HG03175 (cell line): ENCODE data around the gene FRMD5.

Source experiments
- ATAC-seq: cut with Tn5 transposase; IDR thresholded peaks from one replicate; pipeline ENCODE4 v1.9.1; 2021; ENCODE audit warnings: mild to moderate bottlenecking, moderate library complexity; ENCODE audit not compliant: unreplicated experiment

FRMD5 gene

DNA sequence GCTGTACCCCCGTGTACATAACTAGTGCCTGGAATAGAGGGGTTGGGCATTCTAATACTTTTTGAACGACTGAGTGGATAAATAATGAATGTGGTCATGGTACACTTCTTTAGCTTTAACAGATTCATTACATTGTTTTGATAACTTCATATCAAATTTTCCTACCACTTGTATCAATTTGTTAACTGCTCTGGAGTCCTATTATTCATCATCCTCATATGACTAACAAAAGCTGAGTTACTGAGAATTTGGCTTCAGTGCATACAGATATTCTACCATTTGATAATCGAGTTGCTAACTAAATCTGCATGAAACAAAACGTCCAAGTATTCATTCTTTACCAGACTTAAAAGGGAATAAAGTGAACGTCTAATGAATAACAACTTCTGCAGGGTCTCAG lies 31.7 kb downstream of the FRMD5 start:
- no peak for ATAC-seq

DNA sequence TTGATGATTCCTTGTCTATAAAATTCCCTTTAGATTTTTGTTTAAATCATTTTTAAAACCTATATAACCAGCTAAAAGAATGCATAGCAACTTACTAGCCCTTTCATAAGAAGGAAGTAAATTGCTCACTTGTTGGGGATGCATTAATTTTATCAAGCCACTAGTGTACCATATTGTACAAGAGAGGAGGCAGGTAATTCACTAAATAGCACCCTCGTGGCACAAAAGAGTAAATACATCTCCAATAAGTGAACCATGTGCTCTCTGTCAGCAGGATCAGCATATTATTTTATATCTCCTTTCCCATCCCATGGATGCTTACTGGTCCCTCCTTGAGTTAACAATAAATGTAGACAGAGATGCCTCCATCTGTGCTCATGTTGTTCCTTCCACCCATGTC lies 34.3 kb downstream of the FRMD5 start:
- ATAC-seq, result no peak

DNA sequence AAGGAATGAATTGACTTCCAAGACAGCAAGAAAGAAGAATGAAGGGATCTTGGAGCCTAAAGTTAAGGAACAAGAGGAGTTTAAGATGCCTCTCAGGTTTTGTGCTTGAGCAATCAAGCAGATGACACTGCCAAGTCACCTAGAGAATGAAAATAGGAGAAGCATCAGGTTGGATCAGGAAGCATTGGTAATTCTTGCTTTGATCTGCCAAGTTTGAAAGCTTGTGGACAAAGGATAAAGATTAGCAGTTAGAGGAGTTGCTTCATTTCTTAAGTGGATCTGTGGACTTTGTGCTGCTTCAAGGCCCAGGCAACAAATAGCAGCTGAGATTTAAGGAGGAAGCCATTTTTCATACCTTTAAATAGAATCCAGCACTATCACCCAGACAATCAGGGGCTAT lies 35.6 kb downstream of the FRMD5 start:
- ATAC-seq, result no peak

DNA sequence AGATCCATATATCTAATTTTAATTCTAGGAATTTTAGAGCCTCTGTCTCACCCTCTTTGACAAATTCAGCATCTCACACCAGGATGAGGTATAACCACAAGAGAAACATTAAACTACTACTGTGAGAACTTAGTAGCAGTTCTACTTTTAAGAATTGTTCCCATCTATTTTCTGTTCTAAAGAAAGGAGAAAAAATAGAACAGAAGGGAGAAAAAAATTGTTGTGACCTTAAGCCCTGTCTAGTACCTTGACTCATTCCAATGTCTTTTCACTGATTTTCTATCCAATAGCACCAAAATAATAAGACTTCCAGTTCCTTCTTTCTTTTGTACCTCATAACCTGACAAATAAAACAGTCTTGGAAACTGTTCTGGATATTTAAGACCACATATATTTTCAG lies 37.0 kb downstream of the FRMD5 start:
- no peak for ATAC-seq

DNA sequence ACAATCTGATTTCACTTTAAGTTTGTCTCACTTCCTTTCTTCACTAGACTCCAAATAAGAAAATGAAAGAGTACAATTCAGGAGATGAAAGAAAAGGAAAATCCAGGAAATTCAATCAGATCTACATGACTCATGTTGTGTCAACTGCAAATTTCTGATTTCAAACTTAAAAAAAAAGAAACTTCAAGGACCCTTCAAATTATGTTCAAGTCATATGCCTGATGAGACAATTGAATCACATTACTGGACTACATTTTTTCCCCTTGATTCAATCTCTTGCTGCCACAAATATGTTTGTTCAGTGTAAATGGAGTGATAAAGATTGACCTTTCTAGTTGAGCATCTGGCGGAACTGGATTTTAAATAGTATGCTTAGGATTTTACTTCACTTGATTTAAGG lies 37.4 kb downstream of the FRMD5 start:
- no peak for ATAC-seq

DNA sequence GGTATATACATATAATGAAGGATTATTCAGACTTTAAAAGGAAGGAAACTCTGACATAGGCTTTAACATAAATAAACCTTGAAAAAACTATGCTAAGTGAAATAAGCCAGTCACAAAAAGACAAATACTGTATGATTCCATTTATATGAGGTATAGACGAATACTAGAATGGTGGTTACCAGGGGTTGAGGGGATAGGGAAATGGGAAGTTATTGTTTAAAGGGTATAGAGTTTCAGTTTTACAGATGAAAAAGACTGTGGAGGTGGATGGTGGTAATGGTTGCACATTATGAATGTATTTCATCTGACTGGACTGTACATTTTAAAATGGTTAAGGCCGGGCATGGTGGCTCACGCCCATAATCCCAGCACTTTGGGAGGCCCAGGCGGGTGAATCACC lies 41.7 kb downstream of the FRMD5 start:
- ATAC-seq, result no peak

DNA sequence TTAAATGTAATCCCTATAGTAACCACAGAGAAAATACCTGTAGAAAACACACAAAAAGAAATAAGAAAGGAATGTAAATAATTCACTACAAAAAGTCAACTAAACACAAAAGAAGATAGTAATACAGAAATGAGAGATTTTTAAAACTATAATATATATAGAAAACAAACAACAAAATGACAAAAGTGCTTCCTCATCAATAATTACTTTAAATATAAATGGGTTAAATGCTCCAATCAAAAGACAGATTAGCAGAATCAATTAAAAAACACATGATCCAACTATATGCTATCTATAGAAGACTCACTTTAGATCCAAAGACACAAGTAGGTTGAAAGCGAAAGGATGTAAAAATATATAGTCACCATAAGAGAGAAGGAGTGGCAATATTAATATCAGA lies 45.8 kb downstream of the FRMD5 start:
- ATAC-seq, result no peak

DNA sequence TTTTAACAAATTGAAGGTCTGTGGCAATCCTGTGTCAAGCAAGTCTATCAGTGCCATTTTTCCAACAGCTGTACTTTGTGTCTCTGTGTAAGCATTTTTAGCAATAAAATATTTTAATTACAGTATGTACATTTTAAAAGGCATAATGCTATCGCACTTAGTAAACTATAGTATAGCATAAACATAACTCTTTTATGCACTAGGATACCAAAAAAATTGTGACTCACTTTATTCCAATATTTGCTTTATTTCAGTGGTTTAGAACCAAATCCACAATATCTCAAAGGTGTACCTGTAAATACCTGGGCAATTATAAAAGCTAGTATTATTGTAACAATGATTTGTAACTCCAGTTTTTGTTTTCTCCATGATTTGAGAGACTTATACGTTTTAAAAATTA lies 46.5 kb downstream of the FRMD5 start:
- ATAC-seq, result no peak

DNA sequence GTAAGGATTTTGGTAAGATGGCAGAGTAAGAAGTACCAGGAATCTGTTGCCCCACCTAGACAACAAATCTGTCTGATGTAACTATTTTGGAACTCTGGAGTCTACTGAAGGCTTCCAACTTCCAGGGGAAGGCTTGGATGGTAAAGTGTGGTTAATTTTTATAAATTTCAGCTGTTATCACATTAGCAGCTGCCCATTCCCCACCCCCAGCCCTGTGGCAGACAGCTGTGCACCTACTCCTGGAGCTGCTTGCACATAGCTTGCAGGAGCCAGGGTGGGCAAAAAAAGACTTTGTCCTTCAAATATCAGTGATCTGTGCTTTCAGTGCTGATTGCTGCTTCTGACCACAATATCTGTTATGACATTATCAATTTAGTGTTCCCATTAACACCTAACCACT lies 47.4 kb downstream of the FRMD5 start:
- ATAC-seq, result no peak

DNA sequence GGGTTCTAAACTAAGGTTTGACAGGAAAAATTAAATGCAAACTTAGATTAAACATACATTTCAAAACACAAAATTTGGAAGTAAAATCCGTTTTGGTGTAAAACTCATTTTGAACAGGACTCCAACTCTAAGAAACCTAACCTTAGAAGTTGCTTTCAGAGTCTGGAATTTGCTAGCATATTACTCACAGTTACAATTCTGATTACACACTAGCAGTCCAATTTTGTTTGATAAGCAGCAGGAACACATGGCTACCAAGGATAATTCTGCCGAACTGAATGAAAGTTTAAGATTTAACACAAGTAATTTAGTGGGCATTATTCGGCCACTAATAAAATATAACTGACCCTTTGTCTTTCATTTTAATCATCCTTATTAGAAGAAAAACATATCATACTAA lies 49.6 kb downstream of the FRMD5 start:
- no peak for ATAC-seq

DNA sequence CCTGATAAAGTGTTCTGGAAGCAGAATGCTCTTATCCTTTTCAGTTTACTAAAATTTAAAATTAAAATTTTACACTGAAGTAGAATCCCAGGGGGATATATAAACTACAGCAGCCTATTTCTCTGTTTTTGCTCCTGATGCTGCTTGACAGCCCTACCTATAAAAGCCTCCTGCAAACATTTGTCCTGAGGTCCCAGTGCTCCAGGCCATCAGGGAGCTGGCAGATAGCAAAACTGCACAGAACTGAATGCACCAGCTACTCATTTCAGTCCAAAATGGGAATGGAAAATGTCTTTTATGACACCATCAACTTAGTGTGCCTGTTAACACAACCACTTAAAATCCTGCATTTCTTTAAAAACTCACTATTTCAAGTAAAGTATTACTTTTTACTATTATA lies 50.1 kb downstream of the FRMD5 start:
- no peak for ATAC-seq

DNA sequence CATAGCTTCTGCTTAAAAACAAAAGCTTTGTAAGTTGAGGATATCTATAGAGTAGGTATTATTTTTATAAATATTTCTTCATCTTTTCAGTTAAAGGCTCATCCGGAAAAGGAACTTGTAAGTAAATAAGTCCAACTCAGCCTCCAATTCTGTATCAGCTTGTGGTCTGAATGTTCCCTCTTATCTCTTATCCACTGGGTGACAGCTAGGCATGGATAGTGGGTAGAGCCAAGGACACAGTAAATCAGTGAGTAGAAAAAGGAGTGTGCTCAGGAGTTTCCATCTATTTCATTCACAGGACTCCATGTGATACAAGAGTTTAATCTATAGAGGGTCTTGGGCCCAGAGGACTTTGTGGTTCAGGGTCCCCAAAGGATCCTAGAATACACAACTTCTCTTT lies 50.9 kb downstream of the FRMD5 start:
- no peak for ATAC-seq

DNA sequence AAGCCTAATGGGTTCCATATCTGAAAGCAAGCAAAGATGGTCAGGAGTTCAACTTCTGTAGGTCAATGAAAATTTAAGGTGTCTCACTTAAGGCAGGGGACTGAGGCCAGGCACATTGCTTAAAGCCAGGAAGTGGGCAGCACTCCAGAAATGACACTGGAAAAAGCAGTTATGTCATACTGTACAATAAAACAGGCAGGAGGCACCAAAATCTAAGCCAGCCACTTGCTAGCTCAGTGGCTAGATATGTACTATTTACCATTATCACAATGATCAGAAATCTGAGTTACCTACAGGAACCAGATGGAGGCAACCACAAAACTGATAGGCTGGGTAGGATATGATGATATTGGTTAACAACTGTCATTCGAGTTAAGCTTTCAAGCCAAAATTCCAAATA lies 57.3 kb downstream of the FRMD5 start:
- ATAC-seq, result no peak

DNA sequence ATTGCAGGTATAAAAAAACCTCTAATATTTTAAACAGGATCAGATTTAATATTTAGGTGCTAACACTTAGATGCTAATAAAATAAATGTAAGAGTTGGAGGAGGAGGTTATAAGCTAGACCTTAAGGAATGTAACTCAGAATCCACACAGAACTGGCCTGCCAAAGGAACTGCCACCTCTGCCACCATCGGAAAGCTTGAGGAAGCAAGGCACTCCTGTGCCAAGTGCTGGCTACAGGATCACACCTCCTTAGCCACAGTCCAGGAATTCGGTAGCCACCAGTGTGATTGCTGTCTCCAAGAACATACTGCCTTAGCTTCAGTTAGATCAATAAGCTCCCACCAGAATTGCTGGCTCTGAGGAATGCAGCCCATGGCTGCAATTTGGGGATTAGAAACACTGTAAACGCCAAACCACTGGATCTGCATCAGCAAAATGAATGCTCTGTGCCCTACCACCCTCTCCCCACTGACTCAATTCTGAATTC lies 58.0 kb downstream of the FRMD5 start:
- ATAC-seq, result no peak

DNA sequence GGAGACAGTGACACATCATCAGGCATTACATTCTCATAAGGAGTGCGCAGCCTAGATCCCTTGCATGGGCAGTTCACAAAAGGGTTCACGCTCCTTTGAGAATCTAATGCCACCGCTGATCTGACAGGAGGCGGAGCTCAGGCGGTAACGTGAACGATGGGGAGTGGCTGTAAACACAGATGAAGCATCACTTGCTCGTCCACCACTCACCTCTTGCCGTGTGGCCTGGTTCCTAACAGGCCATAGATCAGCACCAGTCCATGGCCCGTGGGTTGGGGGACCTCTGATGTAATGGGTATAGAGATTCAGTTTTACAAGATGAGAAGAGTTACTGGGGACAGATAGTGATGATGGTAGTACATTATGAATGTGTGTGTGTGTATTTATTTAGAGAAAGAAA lies 63.0 kb downstream of the FRMD5 start:
- no peak for ATAC-seq

DNA sequence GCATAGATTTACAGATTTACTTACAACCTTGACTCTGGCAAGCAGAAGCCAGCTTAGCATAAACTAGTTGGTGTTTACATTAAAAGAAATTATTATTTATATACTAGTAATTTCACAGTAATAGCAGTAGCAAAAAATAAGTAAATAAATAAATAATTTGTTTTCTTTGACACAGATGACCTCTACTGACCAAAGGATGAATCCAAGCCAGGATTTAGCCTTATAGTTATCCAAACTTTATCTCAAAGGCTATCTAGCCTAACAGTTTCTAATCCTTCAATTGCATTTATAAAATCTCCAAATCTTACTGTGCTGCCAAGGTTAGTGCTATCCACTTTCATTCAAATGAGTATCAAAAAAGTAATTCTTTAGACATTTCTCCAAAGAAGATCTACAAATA lies 64.3 kb downstream of the FRMD5 start:
- no peak for ATAC-seq

DNA sequence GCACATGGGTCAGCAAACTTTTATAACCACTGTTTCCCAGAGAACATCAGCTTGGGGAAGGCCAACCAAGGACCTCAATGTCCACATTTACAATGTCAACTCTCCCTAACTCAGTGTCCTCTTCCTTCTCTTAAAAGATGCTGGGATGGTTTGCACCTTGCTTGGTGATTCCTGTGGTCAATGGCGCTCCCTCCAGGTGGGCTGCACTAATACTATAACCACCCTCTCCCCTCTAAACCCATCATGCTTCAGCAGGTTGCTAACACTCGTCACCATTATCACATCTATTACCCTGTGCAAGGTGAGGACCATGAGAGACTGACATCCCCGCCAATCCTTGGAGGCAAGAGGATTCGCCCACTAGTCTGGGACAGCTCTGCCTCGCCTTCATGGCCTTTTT lies 65.2 kb downstream of the FRMD5 start:
- ATAC-seq, result no peak

DNA sequence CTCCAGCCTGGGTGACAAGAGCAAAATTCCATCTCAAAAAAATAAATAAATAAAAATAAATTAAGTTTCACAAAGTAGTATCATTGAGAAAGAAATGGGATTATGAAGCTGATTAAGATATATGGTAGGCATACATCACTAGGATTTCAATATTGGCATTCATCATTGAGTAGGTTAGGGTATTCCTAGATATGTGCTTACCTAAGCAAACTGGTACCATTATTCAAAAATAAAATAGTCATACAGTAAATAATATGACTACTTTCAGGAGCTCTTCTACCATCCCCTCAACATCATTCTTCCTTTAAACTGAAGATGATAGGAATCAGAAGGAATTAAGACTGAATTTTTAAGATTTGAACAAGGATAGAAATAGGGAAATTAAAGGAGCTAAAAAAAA lies 66.6 kb downstream of the FRMD5 start:
- no peak for ATAC-seq

DNA sequence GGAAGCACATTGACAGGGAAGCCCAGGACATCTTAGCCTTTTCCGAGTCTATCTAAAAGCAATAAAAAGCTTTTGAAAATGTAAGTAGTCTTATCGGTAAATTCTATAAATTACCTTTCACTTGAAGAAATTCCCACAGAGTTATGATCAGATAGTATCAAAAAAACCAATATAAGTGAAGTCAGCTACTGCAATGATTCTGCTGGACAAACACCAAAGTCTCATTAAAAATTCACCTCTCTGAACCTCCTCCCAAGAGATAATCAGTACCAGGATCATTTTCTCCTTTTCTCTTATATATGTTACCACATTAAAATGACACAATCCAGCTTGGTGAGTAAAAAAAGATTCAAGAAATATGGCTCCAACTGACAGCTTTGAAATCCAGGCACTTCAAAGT lies 69.2 kb downstream of the FRMD5 start:
- ATAC-seq, result no peak

DNA sequence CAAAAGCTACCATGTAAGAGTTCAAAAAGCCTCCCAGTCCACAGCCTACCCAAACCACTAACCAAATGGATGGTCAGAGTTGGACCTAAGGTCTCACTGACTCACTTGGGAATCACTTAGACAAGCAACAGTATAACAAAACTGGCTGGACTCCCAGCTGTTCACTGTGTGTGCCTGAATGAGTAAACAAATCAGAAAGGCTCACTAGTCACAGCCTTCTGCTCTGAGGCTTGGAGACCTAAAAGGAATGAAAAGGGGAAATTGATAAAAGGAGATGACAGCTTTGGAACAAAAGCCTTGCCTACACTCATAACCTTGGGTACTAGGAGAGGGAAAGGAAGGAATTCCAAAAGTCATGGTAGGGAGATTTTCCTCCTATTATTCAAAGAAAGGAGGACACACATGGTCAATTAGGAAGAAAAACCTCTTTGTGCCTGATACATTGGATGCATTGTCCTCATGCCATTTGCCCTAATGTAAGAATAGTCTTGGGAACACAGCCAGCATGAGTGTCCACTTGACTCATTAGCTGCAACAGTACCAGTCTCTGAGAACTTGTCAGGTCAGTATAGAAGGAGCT lies 92.3 kb downstream of the FRMD5 start:
- no peak for ATAC-seq

DNA sequence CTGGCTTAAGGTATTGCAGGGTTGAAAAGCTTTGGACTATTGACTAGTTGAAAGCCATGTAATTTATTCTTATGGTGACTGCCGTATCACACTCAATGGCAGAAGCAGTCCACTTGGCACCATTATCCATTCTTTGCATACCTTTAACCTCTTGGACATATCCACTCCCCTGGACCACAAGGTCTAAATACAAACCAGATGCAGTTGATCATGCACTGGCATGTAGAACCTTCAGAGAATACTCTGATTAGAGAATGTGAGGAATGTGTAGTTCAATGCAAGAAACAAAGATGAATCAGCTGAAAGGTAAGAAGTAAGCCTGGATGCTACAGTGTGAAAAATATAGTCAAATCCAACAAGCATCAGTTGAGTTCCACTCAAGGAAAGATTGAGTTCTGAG lies 93.1 kb downstream of the FRMD5 start:
- ATAC-seq, result no peak

DNA sequence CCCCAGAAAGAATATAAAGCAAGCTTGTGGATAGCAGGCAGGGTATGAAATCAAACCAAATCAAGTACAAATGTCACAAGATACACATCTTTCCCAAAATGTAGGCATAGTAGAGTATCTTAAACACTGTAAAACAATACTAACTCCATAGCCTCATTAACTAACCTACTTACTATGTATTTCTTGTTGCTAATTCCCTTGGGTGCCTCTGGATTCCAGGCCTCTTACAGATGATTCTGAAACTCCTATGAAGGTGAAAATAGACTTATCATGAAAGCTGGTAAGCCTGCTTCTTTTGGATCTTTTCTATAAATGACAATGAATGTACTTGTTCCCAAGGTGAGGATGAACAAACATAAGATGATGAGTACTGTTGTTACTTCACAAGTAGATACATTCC lies 93.8 kb downstream of the FRMD5 start:
- ATAC-seq, result no peak

DNA sequence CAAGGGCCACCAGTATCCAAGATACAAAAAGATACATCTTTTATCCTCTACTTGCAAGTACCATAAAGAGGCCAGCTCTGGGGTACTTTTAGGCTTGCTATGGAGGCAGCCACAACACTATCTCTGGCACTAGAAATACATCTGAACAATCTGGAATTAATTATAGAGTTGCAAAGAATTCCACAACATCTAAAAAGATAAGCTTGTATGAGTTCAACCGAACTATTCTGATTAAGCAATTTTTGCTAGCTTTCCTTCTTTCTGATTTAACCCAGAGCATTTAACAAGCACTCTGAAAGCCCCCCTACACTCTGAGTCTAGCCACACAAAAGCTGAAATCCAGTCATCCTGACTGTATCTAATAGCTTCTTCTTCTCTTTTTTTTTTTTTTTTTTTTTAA lies 95.4 kb downstream of the FRMD5 start:
- no peak for ATAC-seq

DNA sequence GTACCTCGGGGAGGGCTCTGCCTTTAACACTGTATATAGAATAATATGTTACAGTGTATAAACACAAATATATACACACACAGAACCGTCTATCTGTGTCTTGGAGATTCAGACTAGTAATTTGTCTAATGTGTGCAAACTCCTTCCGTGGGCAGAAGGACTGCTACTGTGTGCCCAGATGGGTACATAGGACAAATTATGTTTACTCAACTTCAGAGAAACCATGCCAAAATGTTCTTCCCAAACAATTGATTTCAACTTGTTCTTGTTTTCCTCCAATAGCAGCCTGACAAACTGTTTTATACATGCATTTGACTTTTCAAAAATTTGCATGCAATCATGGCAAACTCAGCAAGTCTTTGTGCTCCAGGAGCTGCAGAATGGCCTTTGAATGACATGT lies 97.5 kb downstream of the FRMD5 start:
- ATAC-seq, result no peak
